Peyer's patch (tissue), 4 donors: Measurements from ENCODE around the gene IGLON5. TPM values are rescaled to one million over a fixed set of nuclear protein-coding genes. Genes with fewer than 3 reads are reported as not detected.

Source experiments
- DNase-seq, 3 donors: peaks; one replicate each; pipeline ENCODE4 v3.0.0-alpha.2; 2017 to 2019
- H3K27ac ChIP-seq, 4 donors: fragments of 200-600 bp; sonication (generic); one replicate each; pipeline ENCODE4 v1.5.1; 2016 to 2019
- H3K27me3 ChIP-seq, 2 donors: fragments of 200-600 bp; sonication (generic); one replicate each; pipeline ENCODE4 v1.5.1; 2019
- H3K36me3 ChIP-seq, 3 donors: fragments of 200-600 bp; sonication (generic); one replicate each; pipeline ENCODE4 v1.5.1; 2016 to 2019
- H3K4me1 ChIP-seq, 4 donors: fragments of 200-600 bp; sonication (generic); one replicate each; pipeline ENCODE4 v1.5.1; 2016 to 2019
- H3K4me3 ChIP-seq, 4 donors: fragments of 200-600 bp; sonication (generic); 1 replicate in 3 of 4; 2 replicates in 1 of 4; pipeline ENCODE4 v1.5.1; 2016 to 2019; ENCODE audit warnings: mild to moderate bottlenecking in 1 of 4
- H3K9me3 ChIP-seq, 4 donors: fragments of 200-600 bp; sonication (generic); one replicate each; pipeline ENCODE4 v1.5.1; 2016 to 2019; ENCODE audit warnings: mild to moderate bottlenecking in 1 of 4
- CTCF ChIP-seq, 6 experiments: fragments of 450-650 bp in 4 of 6; fragments of 200-600 bp in 2 of 6; sonication (generic) in 1 of 6; IDR thresholded peaks; one replicate each; pipeline ENCODE4 v1.5.1; 2017 to 2019; ENCODE audit warnings: antibody characterized with exemption in 6 of 6, mild to moderate bottlenecking in 3 of 6, moderate library complexity in 1 of 6
- POLR2A ChIP-seq, 2 donors: fragments of 450-650 bp; IDR thresholded peaks; one replicate each; pipeline ENCODE4 v1.5.1; 2017; ENCODE audit warnings: antibody characterized with exemption in 2 of 2, mild to moderate bottlenecking in 2 of 2, moderate library complexity in 2 of 2
- total RNA-seq, 4 donors: library from RNA; depleted of rRNA; stranded (reverse); fragments of >200 nt; gene quantifications; one replicate each; pipeline ENCODE4 v1.1.0, GENCODE V29; 2016

The IGLON5 gene
- total RNA-seq, 4 donors from 2014 or later = not detected

DNA sequence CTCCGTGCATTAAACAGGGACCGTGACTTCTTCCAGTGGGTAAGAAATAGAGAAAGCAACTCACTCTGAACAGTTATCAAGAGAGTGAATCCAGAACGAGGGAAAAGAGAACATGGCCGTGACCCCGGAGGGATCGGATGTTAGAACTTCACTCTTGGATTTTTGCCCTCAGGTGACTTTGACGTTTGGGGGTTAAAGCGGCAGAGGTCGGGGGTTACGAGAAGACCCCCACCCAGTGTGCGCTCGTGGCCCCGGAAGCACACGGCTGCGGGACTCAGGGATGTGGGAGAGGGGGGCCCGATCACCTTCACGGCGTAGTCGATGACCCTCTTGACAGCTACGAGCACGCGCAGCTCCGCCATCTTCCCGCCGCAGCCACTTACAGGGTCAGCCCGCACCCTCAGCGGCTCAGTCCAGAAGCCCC is 54.5 kb downstream of the IGLON5 start, which contains the start of gene ETFB:
Gene ETFB (minus strand): TSS at position 424 of the 424 bp plus-strand sequence. CDS start 62 bp downstream, at position 362.
- H3K9me3 ChIP-seq = no peaks in the 10 kb centered on the region
- no peaks in the 10 kb centered on the region for H3K27me3 ChIP-seq
- DNase-seq = no peak
- peak within 1 kb of the TSS; percentile 72 to 94 (median 75) for H3K4me3 ChIP-seq
- H3K27ac ChIP-seq = peak within 1 kb of the TSS; percentile 88 to 98 (median 94)
- H3K4me1 ChIP-seq = peaks cover 5 to 40% (median 11%) of the 10 kb centered on the region in 4 donors
- no peaks in the 10 kb centered on the region for H3K36me3 ChIP-seq
- no peak for TF ChIP-seq CTCF (IDR thresholded peaks at IDR 0.05)
- TF ChIP-seq POLR2A (IDR thresholded peaks at IDR 0.05) = peak in 1 of 2 donors; percentile 34

DNA sequence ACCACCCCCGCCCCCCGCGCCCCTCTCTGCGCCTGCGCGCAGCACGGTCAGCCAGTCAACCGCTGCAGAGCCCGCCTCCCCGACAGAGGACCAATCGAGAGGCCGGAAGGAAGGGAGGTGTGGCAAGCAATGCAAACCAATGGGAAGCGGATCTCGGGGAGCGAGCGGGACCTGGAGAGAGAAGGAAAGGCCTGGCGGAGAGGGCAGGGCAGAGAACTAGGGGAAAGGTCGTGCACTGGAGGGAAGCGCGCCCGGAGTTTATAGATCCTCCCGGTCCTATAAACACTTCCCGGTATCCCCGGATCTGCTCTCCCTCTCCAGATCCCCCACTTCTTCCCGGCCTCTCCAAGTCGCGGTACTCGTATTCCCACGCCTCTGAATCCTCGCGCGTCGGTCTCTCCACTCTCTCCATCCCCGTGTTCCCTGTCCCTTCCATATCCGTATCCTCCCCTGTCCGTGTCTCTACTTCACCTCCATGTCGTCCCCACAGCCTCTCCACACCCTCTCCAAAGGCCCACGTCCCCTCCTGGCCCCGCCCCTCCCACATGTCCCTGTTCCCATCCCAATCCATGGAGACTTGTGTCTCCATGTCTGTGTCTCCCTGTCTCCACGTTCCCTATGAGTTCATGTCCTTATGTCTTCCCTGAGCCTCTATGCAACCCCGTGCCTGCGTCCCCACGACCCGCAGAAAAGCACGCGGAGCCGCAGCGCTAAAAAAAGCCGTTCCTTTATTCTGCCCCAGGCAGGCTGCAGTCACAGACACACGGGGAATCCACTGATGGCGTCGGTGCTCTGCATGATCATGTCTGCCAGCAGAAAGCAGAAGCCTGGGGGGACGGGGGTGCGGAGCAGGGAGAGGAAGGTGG is 55.2 kb downstream of the IGLON5 start:
- Histone ChIP-seq H3K36me3 (no peaks in the 10 kb centered on the region), H3K4me1 (peaks cover 5 to 40% (median 11%) of the 10 kb centered on the region in 4 donors), H3K9me3 (no peaks in the 10 kb centered on the region), H3K4me3 (peak overlapping the region; percentile 72 to 94 (median 75)), H3K27ac (peak overlapping the region; percentile 88 to 98 (median 94)), H3K27me3 (no peaks in the 10 kb centered on the region)
- peak; percentile 98 to 99 (median 98) for DNase-seq
- TF ChIP-seq CTCF (IDR thresholded peaks at IDR 0.05) (no peak), POLR2A (IDR thresholded peaks at IDR 0.05) (peak; percentile 32 to 92)

GRCh38 chr19:51367255-51367564 is 55.8 kb downstream of the IGLON5 start:
- no peaks in the 10 kb centered on the region for H3K27me3 ChIP-seq
- peak overlapping the region; percentile 88 to 98 (median 94) for H3K27ac ChIP-seq
- no peak for DNase-seq
- no peaks in the 10 kb centered on the region for H3K9me3 ChIP-seq
- H3K4me1 ChIP-seq = peaks cover 5 to 40% (median 11%) of the 10 kb centered on the region in 4 donors
- H3K4me3 ChIP-seq = peak overlapping the region; percentile 72 to 94 (median 75)
- TF ChIP-seq CTCF (IDR thresholded peaks at IDR 0.05) (no peak), POLR2A (IDR thresholded peaks at IDR 0.05) (peak; percentile 84 to 98)
- no peaks in the 10 kb centered on the region for H3K36me3 ChIP-seq

DNA sequence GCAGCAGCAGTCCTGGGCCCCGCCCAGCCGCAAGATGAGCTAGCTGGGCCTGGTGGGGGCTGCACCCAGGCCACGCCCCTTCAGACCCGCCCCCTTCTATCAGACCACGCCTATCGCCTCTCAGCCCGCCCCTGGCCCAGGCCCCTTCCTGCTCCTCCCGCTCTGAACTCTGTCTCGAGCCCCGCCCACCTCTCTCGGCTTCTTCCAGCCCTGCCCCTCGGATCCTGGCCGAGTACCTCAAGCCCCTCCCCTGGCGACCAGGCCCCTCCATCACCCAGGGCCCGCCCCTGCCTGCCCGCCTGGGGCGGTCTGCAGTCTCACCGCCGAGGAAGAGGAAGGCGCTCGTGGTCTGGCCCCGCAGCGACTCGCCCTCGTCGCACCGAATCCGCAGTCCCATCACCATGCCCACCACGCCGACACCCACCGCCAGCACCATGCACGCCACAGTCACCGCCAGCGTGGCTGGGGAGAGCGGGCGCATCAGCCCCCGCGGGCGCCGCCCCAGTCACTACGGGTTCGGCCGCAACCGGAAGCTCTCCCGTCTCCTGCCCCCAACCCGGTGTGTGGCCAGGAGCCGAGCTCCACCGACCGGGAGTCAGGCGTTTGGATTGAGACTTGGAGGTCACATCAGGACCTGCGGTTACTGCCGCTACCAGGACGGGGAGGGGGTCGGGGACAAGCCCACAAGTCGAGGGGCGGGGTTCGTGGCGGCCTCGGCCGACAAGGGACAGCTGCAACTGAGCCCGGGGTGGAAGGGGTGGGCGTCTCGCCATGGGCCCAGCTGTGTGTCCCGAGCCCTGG is 56.3 kb downstream of the IGLON5 start:
- TF ChIP-seq POLR2A (IDR thresholded peaks at IDR 0.05) (no peak), CTCF (IDR thresholded peaks at IDR 0.05) (no peak)
- DNase-seq = peak; percentile 100

GRCh38 chr19:51368366-51369282 is 57.2 kb downstream of the IGLON5 start, which contains the start of gene CLDND2:
Gene CLDND2, minus strand, starts transcription at chr19:51369003. Its CDS starts 426 bp downstream, at chr19:51368577.
- Histone ChIP-seq H3K36me3 (no peaks in the 10 kb centered on the region), H3K4me1 (peaks cover 0 to 29% (median 7%) of the 10 kb centered on the region in 4 donors), H3K27ac (peak within 1 kb of the TSS; percentile 88 to 98 (median 94)), H3K4me3 (peak within 1 kb of the TSS; percentile 72 to 94 (median 75)), H3K9me3 (no peaks in the 10 kb centered on the region), H3K27me3 (no peaks in the 10 kb centered on the region)
- no peak for DNase-seq
- no peak for TF ChIP-seq CTCF (IDR thresholded peaks at IDR 0.05)
- TF ChIP-seq POLR2A (IDR thresholded peaks at IDR 0.05) = no peak

More for the DNA sequence above, 56.3 kb downstream of the IGLON5 start:
- Histone ChIP-seq H3K4me3 (peak overlapping the region; percentile 72 to 94 (median 75)), H3K9me3 (no peaks in the 10 kb centered on the region), H3K27me3 (no peaks in the 10 kb centered on the region), H3K27ac (peak overlapping the region; percentile 88 to 98 (median 94)), H3K36me3 (no peaks in the 10 kb centered on the region), H3K4me1 (peaks cover 2 to 36% (median 9%) of the 10 kb centered on the region in 4 donors)
